ENCODE data around the gene NR4A3.

DNA sequence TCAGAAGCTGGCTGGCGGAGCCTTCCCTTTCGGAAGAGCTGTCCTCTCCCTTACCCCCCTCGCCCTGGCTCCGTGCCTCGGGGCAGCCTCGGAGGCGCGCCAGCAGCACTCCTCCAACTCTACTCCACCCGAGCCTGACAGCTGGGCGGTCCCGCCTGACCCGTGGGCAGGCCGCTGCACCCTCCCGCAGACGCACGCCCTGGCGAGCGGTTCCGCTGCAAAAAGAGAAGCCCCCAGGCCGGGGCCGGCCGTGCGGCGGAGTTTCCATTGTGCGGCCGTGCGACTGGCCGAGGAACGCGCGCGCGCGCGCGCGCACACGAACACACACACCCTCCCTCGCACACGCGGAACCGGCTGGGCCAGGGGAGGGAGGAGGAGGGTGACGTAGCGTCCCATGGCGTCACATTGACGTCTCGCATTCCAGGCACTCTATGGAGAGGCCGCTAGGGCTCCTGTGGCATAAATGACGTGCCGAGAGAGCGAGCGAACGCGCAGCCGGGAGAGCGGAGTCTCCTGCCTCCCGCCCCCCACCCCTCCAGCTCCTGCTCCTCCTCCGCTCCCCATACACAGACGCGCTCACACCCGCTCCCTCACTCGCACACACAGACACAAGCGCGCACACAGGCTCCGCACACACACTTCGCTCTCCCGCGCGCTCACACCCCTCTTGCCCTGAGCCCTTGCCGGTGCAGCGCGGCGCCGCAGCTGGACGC lies at the start of gene NR4A3:
- TF ChIP-seq SUZ12 (IDR thresholded peaks at IDR 0.05) (no peak), FOXA1 (IDR thresholded peaks at IDR 0.05) (no peak), BHLHE40 (IDR thresholded peaks at IDR 0.05; ENCODE audit: borderline replicate concordance) (no peak), FOXK2 (IDR thresholded peaks at IDR 0.05) (no peak), TARDBP (IDR thresholded peaks at IDR 0.05) (0 out of 2 replicates have a peak, but pooled peaks have one; percentile 67), ELF4 (IDR thresholded peaks at IDR 0.05) (no peak; the same call in 1 of the 2 replicates), HDGF (IDR thresholded peaks at IDR 0.05; ENCODE audit: borderline replicate concordance) (no peak), ZNF384 (IDR thresholded peaks at IDR 0.05) (no peak), SP1 (IDR thresholded peaks at IDR 0.05) (no peak), LEF1 (IDR thresholded peaks at IDR 0.05; ENCODE audit: borderline replicate concordance) (no peak), FOXM1 (IDR thresholded peaks at IDR 0.05; ENCODE audit: borderline replicate concordance) (no peak), NFRKB (IDR thresholded peaks at IDR 0.05) (no peak)
- TF ChIP-seq, protein P1, sequence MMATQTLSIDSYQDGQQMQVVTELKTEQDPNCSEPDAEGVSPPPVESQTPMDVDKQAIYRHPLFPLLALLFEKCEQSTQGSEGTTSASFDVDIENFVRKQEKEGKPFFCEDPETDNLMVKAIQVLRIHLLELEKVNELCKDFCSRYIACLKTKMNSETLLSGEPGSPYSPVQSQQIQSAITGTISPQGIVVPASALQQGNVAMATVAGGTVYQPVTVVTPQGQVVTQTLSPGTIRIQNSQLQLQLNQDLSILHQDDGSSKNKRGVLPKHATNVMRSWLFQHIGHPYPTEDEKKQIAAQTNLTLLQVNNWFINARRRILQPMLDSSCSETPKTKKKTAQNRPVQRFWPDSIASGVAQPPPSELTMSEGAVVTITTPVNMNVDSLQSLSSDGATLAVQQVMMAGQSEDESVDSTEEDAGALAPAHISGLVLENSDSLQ (IDR thresholded peaks at IDR 0.05) = peak; percentile 69

Measured in HEK293T (cell line).